Stomach (tissue), 9 donors: ENCODE results near the gene CDH23. TPM values are rescaled to one million over a fixed set of nuclear protein-coding genes. Genes with fewer than 3 reads are reported as not detected.

ENCODE experiments used
- DNase-seq, 2 donors: peaks; one replicate each; pipeline versions ENCODE4 v3.0.0 to v3.0.0-alpha.2; 2013 to 2019
- H3K27ac ChIP-seq, 5 donors: fragments of 200-600 bp in 4 of 5; sonication (generic) in 4 of 5; one replicate each; pipeline ENCODE4 v1.5.1; 2013 to 2019; ENCODE audit warnings: mild to moderate bottlenecking in 1 of 5, moderate library complexity in 1 of 5
- H3K27me3 ChIP-seq, 3 donors: fragments of 200-600 bp; sonication (generic); one replicate each; pipeline ENCODE4 v1.5.1; 2017 to 2019; ENCODE audit warnings: mixed run types in 1 of 3
- H3K36me3 ChIP-seq, 4 donors: fragments of 200-600 bp; sonication (generic); 1 replicate in 3 of 4; 2 replicates in 1 of 4; pipeline ENCODE4 v1.5.1; 2016 to 2019
- H3K4me1 ChIP-seq, 4 donors: fragments of 200-600 bp; sonication (generic); one replicate each; pipeline ENCODE4 v1.5.1; 2016 to 2019
- H3K4me3 ChIP-seq, 4 donors: fragments of 200-600 bp; sonication (generic) in 3 of 4; one replicate each; pipeline ENCODE4 v1.5.1; 2016 to 2019; ENCODE audit warnings: mild to moderate bottlenecking in 1 of 4
- H3K9me3 ChIP-seq, 4 donors: fragments of 200-600 bp; sonication (generic); one replicate each; pipeline ENCODE4 v1.5.1; 2016 to 2019
- CTCF ChIP-seq, 7 experiments: fragments of 450-650 bp in 4 of 7; fragments of 200-600 bp in 3 of 7; sonication (generic) in 3 of 7; IDR thresholded peaks; one replicate each; pipeline ENCODE4 v1.5.1; 2016 to 2019; ENCODE audit warnings: antibody characterized with exemption in 7 of 7, control low read depth in 2 of 7, mild to moderate bottlenecking in 1 of 7
- EP300 ChIP-seq: sonication (generic); formaldehyde crosslinking; IDR thresholded peaks from one replicate; pipeline ENCODE4 v1.6.1; 2017; ENCODE audit warnings: antibody characterized with exemption
- POLR2A ChIP-seq, 4 donors: fragments of 450-650 bp; IDR thresholded peaks; one replicate each; pipeline ENCODE4 v1.6.1; 2016; ENCODE audit warnings: antibody characterized with exemption in 4 of 4, control low read depth in 2 of 4, mild to moderate bottlenecking in 1 of 4, moderate library complexity in 1 of 4
- POLR2AphosphoS5 ChIP-seq, 3 donors: sonication (generic); formaldehyde crosslinking; IDR thresholded peaks; one replicate each; pipeline ENCODE4 v1.6.1; 2016; ENCODE audit warnings: antibody characterized with exemption in 3 of 3
- WGBS, 5 donors: extraction: QIAGEN DNeasy Blood & Tissue Kit in 3 of 5; methylation state at CpG; one replicate each; pipeline versions ENCODE4 v1.1.5 to v1.1.7; 2013 to 2018; 5-methylcytosine and 5-hydroxymethylcytosine counted together
- intact Hi-C: fragments of 100-400 bp; cut with DNase I; formaldehyde crosslinking; loops from one replicate; pipeline ENCODE4 v1.15.1; 2023; ENCODE audit warnings: low total_unique reads
- polyA plus RNA-seq, 3 donors: library from polyadenylated mRNA; stranded (reverse); fragments of 200-250 nt; gene quantifications; one replicate each; pipeline ENCODE4 v1.2.3, GENCODE V29; 2013
- total RNA-seq, 5 donors: library from RNA; depleted of rRNA; stranded (reverse); fragments of >200 nt; gene quantifications; one replicate each; pipeline versions ENCODE4 v1.1.0 to v1.2.3, GENCODE V29; 2014 to 2016
- donor health status: healthy with polysubstance abuse.
- donor health status: Bipolar disorder and iron deficiency.
- donor health status: healthy.

CDH23 gene
- total and polyA plus RNA-seq, 8 donors: 0.31 to 8.2 (median 2.2) TPM

- intact Hi-C loops: no loop called here
- 89 to 96% (median 93%) methylated on average over 8 of the region's 8 CpGs for WGBS, 5 donors
- H3K9me3 ChIP-seq: no peaks in the 10 kb centered on the region
- no peak overlapping the region for H3K4me3 ChIP-seq
- H3K36me3 ChIP-seq: no peaks in the 10 kb centered on the region
- no peak for TF ChIP-seq EP300
- TF ChIP-seq CTCF (IDR thresholded peaks at IDR 0.05): no peak
- TF ChIP-seq POLR2AphosphoS5 (IDR thresholded peaks at IDR 0.05): no peak
- TF ChIP-seq POLR2A (IDR thresholded peaks at IDR 0.05): no peak
- H3K27ac ChIP-seq: no peak overlapping the region
- no peak for DNase-seq
- H3K27me3 ChIP-seq: no peaks in the 10 kb centered on the region
- H3K4me1 ChIP-seq: peaks cover 12 to 28% (median 20%) of the 10 kb centered on the region in 4 donors
These were observed 198.3 kb downstream of the CDH23 start for GRCh38 chr10:71594934-71595571.

- intact Hi-C loops: no loop called here
- H3K4me1 ChIP-seq: peaks cover 12 to 25% (median 19%) of the 10 kb centered on the region in 4 donors
- H3K4me3 ChIP-seq: no peak overlapping the region
- no peaks in the 10 kb centered on the region for H3K27me3 ChIP-seq
- DNase-seq: no peak
- no peak overlapping the region for H3K27ac ChIP-seq
- 86 to 94% (median 89%) methylated on average over 7 of the region's 7 CpGs for WGBS, 5 donors
- no peaks in the 10 kb centered on the region for H3K9me3 ChIP-seq
- no peaks in the 10 kb centered on the region for H3K36me3 ChIP-seq
- no peak for TF ChIP-seq CTCF (IDR thresholded peaks at IDR 0.05)
- TF ChIP-seq POLR2AphosphoS5 (IDR thresholded peaks at IDR 0.05): no peak
- TF ChIP-seq POLR2A (IDR thresholded peaks at IDR 0.05): no peak
- no peak for TF ChIP-seq EP300
These were observed 198.9 kb downstream of the CDH23 start for GRCh38 chr10:71595649-71596048.

GRCh38 chr10:71596127-71596526, 199.4 kb downstream of the CDH23 start:
- Histone ChIP-seq H3K27ac (no peak overlapping the region), H3K4me3 (no peak overlapping the region), H3K4me1 (peaks cover 12 to 25% (median 19%) of the 10 kb centered on the region in 4 donors), H3K36me3 (no peaks in the 10 kb centered on the region), H3K27me3 (no peaks in the 10 kb centered on the region), H3K9me3 (no peaks in the 10 kb centered on the region)
- no peak for DNase-seq
- intact Hi-C loops: no loop called here
- WGBS, 5 donors: 91 to 98% (median 94%) methylated on average over 3 of the region's 3 CpGs
- TF ChIP-seq EP300 (no peak), POLR2AphosphoS5 (IDR thresholded peaks at IDR 0.05) (no peak), POLR2A (IDR thresholded peaks at IDR 0.05) (no peak), CTCF (IDR thresholded peaks at IDR 0.05) (no peak)

GRCh38 chr10:71596759-71597158, 200.0 kb downstream of the CDH23 start:
- TF ChIP-seq CTCF (IDR thresholded peaks at IDR 0.05) (no peak), EP300 (no peak), POLR2A (IDR thresholded peaks at IDR 0.05) (no peak), POLR2AphosphoS5 (IDR thresholded peaks at IDR 0.05) (no peak)
- Histone ChIP-seq H3K27ac (no peak overlapping the region), H3K36me3 (no peaks in the 10 kb centered on the region), H3K27me3 (no peaks in the 10 kb centered on the region), H3K4me1 (peaks cover 12 to 25% (median 19%) of the 10 kb centered on the region in 4 donors), H3K9me3 (no peaks in the 10 kb centered on the region), H3K4me3 (no peak overlapping the region)
- no peak for DNase-seq
- intact Hi-C loops: no loop called here
- 86 to 94% (median 89%) methylated on average over 6 to 8 of the region's 8 CpGs for WGBS, 5 donors
